Measurements from ENCODE around the gene PPFIA1. TPM values are rescaled to one million over a fixed set of nuclear protein-coding genes. Genes with fewer than 3 reads are reported as not detected.
"Not testable (repeated sequence)": the region's sequence is repeated elsewhere in the genome, so short reads cannot be mapped to it uniquely, and the experiment has no call there.

The PPFIA1 gene
- polyA plus RNA-seq, 2 donors: 13.0 to 14.8 TPM

DNA sequence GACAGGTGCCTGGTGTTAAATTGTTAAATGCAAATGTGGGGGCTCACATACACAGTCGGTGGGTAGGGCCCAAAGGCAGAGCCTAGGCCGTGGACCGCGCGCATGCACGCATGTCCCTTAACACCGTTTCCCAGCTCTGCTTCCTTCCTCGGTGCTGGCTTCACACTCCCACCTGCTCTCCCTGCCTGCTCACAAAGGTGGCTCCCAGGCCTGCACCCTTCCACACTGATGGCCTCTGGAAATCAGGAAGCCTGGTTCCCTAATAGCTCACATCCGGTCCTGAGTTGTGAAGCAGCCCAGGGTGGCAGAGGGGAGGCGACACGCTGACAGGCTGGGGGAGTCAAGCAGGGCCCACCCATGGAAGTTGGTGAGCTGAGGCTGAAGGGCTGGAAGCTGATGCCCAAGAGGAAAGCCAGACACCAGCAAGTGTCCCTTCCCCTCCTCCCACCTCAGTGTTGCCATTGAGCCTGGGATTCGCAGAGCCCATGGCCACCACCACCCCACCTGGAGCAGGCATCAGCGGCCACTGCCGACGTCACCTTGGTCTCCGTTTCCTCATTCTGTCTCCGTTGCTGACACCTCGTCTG is 114.2 kb downstream of the PPFIA1 start:
- no peak overlapping the region for H3K27ac ChIP-seq (ENCODE audit: low read depth in 2 of 2, low read length in 1 of 2)
- H3K36me3 ChIP-seq (ENCODE audit: control insufficient read depth in 2 of 2, insufficient read depth in 2 of 2, low read length in 1 of 2): peaks cover 0 to 14% of the 10 kb centered on the region in 2 donors
- peaks cover 0 to 2% of the 10 kb centered on the region in 2 donors for H3K4me1 ChIP-seq (ENCODE audit: control insufficient read depth in 2 of 2, insufficient read depth in 2 of 2, low read length in 1 of 2)
- no peaks in the 10 kb centered on the region for H3K27me3 ChIP-seq (ENCODE audit: control insufficient read depth in 1 of 2, insufficient read depth in 2 of 2, low read length in 2 of 2)
- H3K9me3 ChIP-seq (ENCODE audit: control insufficient read depth in 2 of 2, insufficient read depth in 1 of 2, low read depth in 1 of 2, low read length in 1 of 2): no peaks in the 10 kb centered on the region
- 89% methylated on average over 18 of the region's 18 CpGs for WGBS, 2 donors
- no peak overlapping the region for H3K4me3 ChIP-seq (ENCODE audit: low read depth in 1 of 2, low read length in 2 of 2)

DNA sequence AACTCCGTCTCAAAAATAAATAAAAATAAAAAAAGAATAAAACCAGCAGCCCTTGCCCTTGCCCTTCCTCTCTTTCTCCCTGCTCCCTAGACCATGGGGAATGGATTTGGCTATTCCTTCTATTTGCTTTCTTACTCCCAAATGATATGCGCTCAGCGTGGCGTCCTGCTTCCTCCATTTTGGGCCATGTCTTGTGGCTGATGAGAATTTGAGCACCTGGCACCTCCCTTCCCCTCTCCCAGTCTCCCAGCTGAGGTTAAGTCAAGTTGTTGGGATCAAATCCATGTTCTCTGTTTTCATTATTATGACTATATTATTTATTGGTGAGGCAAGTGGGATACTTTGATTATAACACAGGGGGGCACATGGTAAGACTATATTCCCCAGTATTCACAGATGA is 117.1 kb downstream of the PPFIA1 start:
- H3K27ac ChIP-seq (ENCODE audit: low read depth in 2 of 2, low read length in 1 of 2): no peak overlapping the region
- H3K36me3 ChIP-seq (ENCODE audit: control insufficient read depth in 2 of 2, insufficient read depth in 2 of 2, low read length in 1 of 2): peaks cover 0 to 10% of the 10 kb centered on the region in 2 donors

DNA sequence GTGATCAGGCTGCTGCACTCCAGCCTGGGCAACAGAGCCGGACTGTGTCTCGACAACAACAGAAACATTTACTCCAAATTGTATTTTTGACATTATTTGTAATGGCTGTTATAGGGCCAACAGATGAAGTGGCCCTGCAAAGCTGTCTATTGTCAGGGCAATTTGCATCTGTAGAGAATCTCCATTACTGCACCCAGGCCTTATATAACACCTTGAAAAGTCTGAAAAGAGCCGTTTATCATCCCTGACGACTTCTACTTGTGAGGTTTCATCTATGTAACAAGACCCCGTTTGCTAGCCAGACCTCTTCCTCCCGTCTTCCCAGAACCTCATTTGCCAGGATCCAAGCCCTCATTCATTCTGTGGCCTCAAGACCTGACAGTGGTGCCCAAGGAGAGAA is 118.7 kb downstream of the PPFIA1 start:
- H3K27ac ChIP-seq (ENCODE audit: low read depth in 2 of 2, low read length in 1 of 2): no peak overlapping the region
- 83 to 86% methylated on average over 6 of the region's 6 CpGs for WGBS, 2 donors

More for the DNA sequence above, 117.1 kb downstream of the PPFIA1 start:
- 92 to 96% methylated on average over 4 of the region's 4 CpGs for WGBS, 2 donors
- Histone ChIP-seq H3K9me3 (ENCODE audit: control insufficient read depth in 2 of 2, insufficient read depth in 1 of 2, low read depth in 1 of 2, low read length in 1 of 2) (no peaks in the 10 kb centered on the region), H3K4me3 (ENCODE audit: low read depth in 1 of 2, low read length in 2 of 2) (no peak overlapping the region), H3K4me1 (ENCODE audit: control insufficient read depth in 2 of 2, insufficient read depth in 2 of 2, low read length in 1 of 2) (peaks cover 0 to 2% of the 10 kb centered on the region in 2 donors), H3K27me3 (ENCODE audit: control insufficient read depth in 1 of 2, insufficient read depth in 2 of 2, low read length in 2 of 2) (no peaks in the 10 kb centered on the region)

DNA sequence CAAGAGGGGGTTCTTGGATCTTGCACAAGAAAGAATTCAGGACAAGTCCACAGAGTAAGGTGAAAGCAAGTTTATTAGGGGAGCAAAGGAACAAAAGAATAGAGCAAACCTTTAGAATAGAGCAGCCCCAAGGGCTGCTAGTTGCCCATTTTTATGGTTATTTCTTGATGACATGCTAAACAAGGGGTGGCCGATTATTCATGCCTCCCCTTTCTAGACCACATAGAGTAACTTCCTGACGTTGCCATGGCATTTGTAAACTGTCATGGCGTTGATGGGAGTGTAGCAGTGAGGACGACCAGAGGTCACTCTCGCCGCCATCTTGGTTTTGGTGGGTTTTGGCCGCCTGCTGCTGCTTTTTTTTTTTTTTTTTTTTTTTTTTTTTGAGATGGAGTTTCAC is 120.4 kb downstream of the PPFIA1 start:
- H3K27ac ChIP-seq (ENCODE audit: low read depth in 2 of 2, low read length in 1 of 2); H3K36me3 ChIP-seq (ENCODE audit: control insufficient read depth in 2 of 2, insufficient read depth in 2 of 2, low read length in 1 of 2); H3K4me3 ChIP-seq (ENCODE audit: low read depth in 1 of 2, low read length in 2 of 2); H3K4me1 ChIP-seq (ENCODE audit: control insufficient read depth in 2 of 2, insufficient read depth in 2 of 2, low read length in 1 of 2); H3K9me3 ChIP-seq (ENCODE audit: control insufficient read depth in 2 of 2, insufficient read depth in 1 of 2, low read depth in 1 of 2, low read length in 1 of 2); H3K27me3 ChIP-seq (ENCODE audit: control insufficient read depth in 1 of 2, insufficient read depth in 2 of 2, low read length in 2 of 2): not testable (repeated sequence)
- WGBS, 2 donors: 92 to 93% methylated on average over 7 of the region's 7 CpGs

More for the DNA sequence above, 118.7 kb downstream of the PPFIA1 start:
- no peak overlapping the region for H3K4me3 ChIP-seq (ENCODE audit: low read depth in 1 of 2, low read length in 2 of 2)
- no peaks in the 10 kb centered on the region for H3K9me3 ChIP-seq (ENCODE audit: control insufficient read depth in 2 of 2, insufficient read depth in 1 of 2, low read depth in 1 of 2, low read length in 1 of 2)
- H3K27me3 ChIP-seq (ENCODE audit: control insufficient read depth in 1 of 2, insufficient read depth in 2 of 2, low read length in 2 of 2): no peaks in the 10 kb centered on the region
- H3K36me3 ChIP-seq (ENCODE audit: control insufficient read depth in 2 of 2, insufficient read depth in 2 of 2, low read length in 1 of 2): peaks cover 0 to 7% of the 10 kb centered on the region in 2 donors
- no peaks in the 10 kb centered on the region for H3K4me1 ChIP-seq (ENCODE audit: control insufficient read depth in 2 of 2, insufficient read depth in 2 of 2, low read length in 1 of 2)

DNA sequence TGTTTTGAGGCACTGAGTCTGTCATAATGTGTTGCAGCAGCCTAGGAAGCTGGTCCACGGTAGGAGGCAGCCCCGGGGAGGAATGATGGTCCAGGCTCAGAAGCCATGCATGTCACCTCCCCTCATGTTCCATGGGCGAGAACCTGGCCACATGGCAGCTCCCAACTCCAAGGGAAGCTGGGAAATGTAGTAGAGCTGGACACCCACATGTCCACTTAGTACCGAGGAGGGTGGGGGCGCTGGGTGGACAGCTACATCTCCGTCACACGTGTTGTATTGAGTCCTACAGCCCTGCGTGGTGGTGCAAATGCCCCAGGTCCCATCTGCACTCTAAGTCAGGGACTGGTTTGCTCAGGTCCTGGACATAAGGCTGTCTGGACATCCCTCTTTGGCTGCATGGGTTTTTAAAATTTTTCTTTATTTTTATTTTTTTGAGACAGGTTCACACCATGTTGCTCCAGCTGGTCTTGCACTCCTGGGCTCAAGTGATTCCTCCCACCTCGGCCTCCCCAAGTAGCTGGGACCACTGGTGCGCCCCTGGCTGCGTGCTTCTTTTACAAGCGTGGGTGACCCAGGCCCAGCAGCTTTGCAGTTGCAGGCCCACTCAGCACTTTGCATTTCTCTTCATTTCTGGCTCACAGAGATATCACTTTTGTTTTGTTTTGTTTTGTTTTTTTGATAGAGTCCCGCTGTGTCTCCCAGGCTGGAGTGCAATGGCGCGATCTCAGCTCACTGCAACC is 123.9 kb downstream of the PPFIA1 start:
- Histone ChIP-seq H3K27ac (ENCODE audit: low read depth in 2 of 2, low read length in 1 of 2) (no peak overlapping the region), H3K4me1 (ENCODE audit: control insufficient read depth in 2 of 2, insufficient read depth in 2 of 2, low read length in 1 of 2) (no peaks in the 10 kb centered on the region), H3K36me3 (ENCODE audit: control insufficient read depth in 2 of 2, insufficient read depth in 2 of 2, low read length in 1 of 2) (no peaks in the 10 kb centered on the region), H3K27me3 (ENCODE audit: control insufficient read depth in 1 of 2, insufficient read depth in 2 of 2, low read length in 2 of 2) (no peaks in the 10 kb centered on the region), H3K4me3 (ENCODE audit: low read depth in 1 of 2, low read length in 2 of 2) (no peak overlapping the region), H3K9me3 (ENCODE audit: control insufficient read depth in 2 of 2, insufficient read depth in 1 of 2, low read depth in 1 of 2, low read length in 1 of 2) (no peaks in the 10 kb centered on the region)
- WGBS, 2 donors: 95 to 96% methylated on average over 15 of the region's 15 CpGs

DNA sequence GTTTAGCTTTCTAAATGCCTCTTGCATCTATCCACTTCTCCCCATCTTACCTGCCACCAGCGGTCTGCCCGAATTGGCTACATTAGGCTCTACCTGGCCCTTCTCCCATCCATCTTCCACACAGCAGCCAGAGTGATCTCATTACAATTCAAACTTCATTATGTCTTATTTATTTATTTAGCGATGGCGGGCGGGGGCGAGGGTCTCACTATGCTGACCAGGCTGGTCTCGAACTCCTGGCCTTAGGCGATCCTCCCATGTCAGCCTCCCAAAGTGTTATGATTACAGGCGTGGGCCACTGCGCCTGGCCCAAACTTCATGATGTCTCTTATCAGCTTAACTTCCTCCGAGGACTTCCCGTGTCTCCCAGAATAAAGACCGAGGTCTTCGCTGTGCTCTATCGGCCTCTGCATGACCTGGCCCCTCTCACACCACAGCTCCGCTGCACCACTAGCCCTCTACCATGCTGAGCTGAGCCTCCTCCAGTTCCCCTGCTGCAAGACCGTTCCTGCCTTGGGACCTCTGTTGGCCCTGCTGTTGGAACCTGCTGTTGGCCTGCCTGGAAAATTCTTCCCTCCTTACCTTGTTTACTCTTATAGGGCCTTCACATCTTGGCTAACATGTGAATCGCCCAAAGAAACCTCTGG is 127.0 kb downstream of the PPFIA1 start:
- peaks cover 4 to 14% of the 10 kb centered on the region in 2 donors for H3K4me1 ChIP-seq (ENCODE audit: control insufficient read depth in 2 of 2, insufficient read depth in 2 of 2, low read length in 1 of 2)
- no peaks in the 10 kb centered on the region for H3K27me3 ChIP-seq (ENCODE audit: control insufficient read depth in 1 of 2, insufficient read depth in 2 of 2, low read length in 2 of 2)
- H3K4me3 ChIP-seq (ENCODE audit: low read depth in 1 of 2, low read length in 2 of 2): peak overlapping the region; percentile 82 to 95
- no peaks in the 10 kb centered on the region for H3K36me3 ChIP-seq (ENCODE audit: control insufficient read depth in 2 of 2, insufficient read depth in 2 of 2, low read length in 1 of 2)
- H3K27ac ChIP-seq (ENCODE audit: low read depth in 2 of 2, low read length in 1 of 2): peak overlapping the region; percentile 73 to 94
- WGBS, 2 donors: 35 to 38% methylated on average over 18 of the region's 18 CpGs
- no peaks in the 10 kb centered on the region for H3K9me3 ChIP-seq (ENCODE audit: control insufficient read depth in 2 of 2, insufficient read depth in 1 of 2, low read depth in 1 of 2, low read length in 1 of 2)

DNA sequence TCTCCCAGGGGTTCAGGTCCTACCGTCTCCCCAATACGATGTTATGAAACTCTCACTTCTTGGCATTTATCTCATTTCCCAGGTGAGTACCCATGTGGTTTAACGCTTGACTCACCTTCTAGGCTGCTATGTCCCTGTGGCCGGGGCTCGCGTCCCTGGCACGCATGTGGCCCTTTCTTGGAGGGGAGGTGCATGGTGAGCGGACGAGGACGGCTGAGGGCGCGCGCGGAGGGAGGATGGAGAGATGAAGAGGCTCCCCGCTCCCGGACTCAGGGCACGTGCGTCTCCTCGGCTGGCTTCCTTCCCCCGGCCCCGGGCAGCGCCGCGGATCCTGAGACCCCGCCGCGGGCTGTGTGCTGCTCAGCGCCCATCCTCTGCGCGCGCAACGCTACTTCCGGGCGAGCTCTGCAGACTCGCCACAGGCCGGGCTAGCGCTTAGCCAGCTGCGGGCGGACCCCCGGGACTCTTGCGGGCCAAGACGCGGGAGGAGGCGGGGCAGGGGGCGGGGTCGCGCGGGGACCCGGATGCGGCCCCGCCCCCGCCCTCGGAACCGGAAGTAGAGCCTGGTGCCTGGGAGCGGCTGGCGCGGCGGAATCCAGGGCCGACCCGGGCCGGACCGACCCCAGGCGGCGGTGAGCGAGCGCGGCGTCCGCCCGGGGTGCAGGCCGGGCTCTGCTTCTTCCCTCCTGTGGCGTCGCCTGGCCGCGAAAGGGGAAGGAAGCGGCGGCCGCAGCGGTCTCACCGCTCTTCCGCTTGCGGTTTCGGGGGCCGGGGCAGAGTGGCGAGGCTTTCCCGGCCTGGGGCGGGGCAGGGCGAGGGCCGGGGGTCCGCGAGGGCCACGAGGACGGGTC is 127.7 kb downstream of the PPFIA1 start, which contains the start of gene CTTN:
CTTN (plus strand) TSS at position 547 of the 851 bp plus-strand sequence. CDS start 8,769 bp downstream, outside the sequence.
- H3K36me3 ChIP-seq (ENCODE audit: control insufficient read depth in 2 of 2, insufficient read depth in 2 of 2, low read length in 1 of 2): no peaks in the 10 kb centered on the region
- WGBS, 2 donors: 1% methylated on average over 48 to 93 of the region's 93 CpGs
- H3K4me1 ChIP-seq (ENCODE audit: control insufficient read depth in 2 of 2, insufficient read depth in 2 of 2, low read length in 1 of 2): peaks cover 4 to 14% of the 10 kb centered on the region in 2 donors
- peak within 1 kb of the TSS; percentile 82 to 95 for H3K4me3 ChIP-seq (ENCODE audit: low read depth in 1 of 2, low read length in 2 of 2)
- no peaks in the 10 kb centered on the region for H3K9me3 ChIP-seq (ENCODE audit: control insufficient read depth in 2 of 2, insufficient read depth in 1 of 2, low read depth in 1 of 2, low read length in 1 of 2)
- H3K27me3 ChIP-seq (ENCODE audit: control insufficient read depth in 1 of 2, insufficient read depth in 2 of 2, low read length in 2 of 2): no peaks in the 10 kb centered on the region
- peak within 1 kb of the TSS; percentile 87 to 94 for H3K27ac ChIP-seq (ENCODE audit: low read depth in 2 of 2, low read length in 1 of 2)

DNA sequence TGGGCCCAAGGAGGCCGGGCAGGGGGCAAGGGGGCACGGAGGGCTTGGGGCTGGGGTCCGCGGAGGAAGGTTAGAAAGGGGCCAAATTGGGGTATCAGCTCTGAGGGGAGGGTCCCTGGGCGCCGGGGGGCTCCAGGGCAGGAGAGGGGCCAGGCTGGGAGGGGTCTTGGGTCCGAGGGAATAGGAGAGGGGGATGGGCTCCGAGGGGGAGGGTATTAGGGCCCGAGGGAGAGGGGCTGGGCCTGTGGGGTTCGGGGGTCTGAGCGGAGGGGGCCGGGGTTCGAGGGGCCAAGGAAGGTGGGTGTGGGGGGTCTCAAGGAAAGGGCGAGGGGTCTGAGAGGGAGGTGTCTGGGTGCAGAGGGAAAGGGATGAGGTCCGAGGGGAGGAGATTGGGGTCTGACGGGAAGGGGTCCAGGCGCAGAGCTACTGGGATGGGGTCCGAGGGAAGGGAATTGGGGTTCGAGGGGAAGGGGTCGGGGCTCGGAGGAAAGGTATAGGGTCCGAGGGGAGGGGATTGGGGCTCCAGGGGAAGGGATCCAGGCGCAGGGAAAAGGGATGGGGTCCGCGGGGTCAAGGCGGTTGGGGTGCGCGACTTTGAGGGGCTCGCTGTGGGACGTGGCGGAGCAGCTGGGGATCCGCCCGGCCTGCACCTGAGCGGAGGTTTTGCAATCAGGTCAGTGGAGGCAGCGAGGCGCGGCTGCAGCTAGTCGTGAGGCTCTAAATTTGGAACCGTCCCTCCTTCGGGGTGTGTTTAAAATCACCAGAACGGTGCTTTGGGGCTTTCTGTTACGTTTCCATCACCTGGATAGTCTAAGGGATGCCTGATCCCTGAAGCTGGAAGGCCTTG is 128.6 kb downstream of the PPFIA1 start:
- H3K36me3 ChIP-seq (ENCODE audit: control insufficient read depth in 2 of 2, insufficient read depth in 2 of 2, low read length in 1 of 2): no peaks in the 10 kb centered on the region
- no peaks in the 10 kb centered on the region for H3K9me3 ChIP-seq (ENCODE audit: control insufficient read depth in 2 of 2, insufficient read depth in 1 of 2, low read depth in 1 of 2, low read length in 1 of 2)
- peaks cover 4 to 14% of the 10 kb centered on the region in 2 donors for H3K4me1 ChIP-seq (ENCODE audit: control insufficient read depth in 2 of 2, insufficient read depth in 2 of 2, low read length in 1 of 2)
- H3K27me3 ChIP-seq (ENCODE audit: control insufficient read depth in 1 of 2, insufficient read depth in 2 of 2, low read length in 2 of 2): no peaks in the 10 kb centered on the region
- peak overlapping the region; percentile 87 to 94 for H3K27ac ChIP-seq (ENCODE audit: low read depth in 2 of 2, low read length in 1 of 2)
- peak overlapping the region; percentile 82 to 95 for H3K4me3 ChIP-seq (ENCODE audit: low read depth in 1 of 2, low read length in 2 of 2)
- 2 to 3% methylated on average over 42 of the region's 42 CpGs for WGBS, 2 donors
